GM18499 (cell line): ENCODE measurements around the gene GAD1.

ENCODE experiments used
- ATAC-seq: cut with Tn5 transposase; IDR thresholded peaks from one replicate; pipeline ENCODE4 v1.9.1; 2021; ENCODE audit warnings: moderate number of reproducible peaks; ENCODE audit not compliant: insufficient read depth, unreplicated experiment

GAD1 gene

GRCh38 chr2:170886386-170886785, 69.7 kb downstream of the GAD1 start:
- no peak for ATAC-seq

GRCh38 chr2:170887496-170887895, 70.8 kb downstream of the GAD1 start:
- ATAC-seq, result no peak

- no peak for ATAC-seq
Measured at GRCh38 chr2:170887896-170888295, 71.2 kb downstream of the GAD1 start.

GRCh38 chr2:170891893-170892292, 75.2 kb downstream of the GAD1 start:
- no peak for ATAC-seq

GRCh38 chr2:170892391-170892951, 75.8 kb downstream of the GAD1 start:
- ATAC-seq, result no peak

GRCh38 chr2:170895023-170895757, 78.5 kb downstream of the GAD1 start:
- ATAC-seq, result no peak

- ATAC-seq, result no peak
Measured at GRCh38 chr2:170896622-170897021, 79.9 kb downstream of the GAD1 start.

GRCh38 chr2:170897108-170897507, 80.4 kb downstream of the GAD1 start:
- ATAC-seq, result no peak

- no peak for ATAC-seq
Measured at GRCh38 chr2:170905864-170906263, 89.2 kb downstream of the GAD1 start.
